Ishikawa (cell line): ENCODE results near the gene PKDREJ.

Experiments
- CEBPB ChIP-seq: IDR thresholded peaks from 2 replicates; pipeline ENCODE4 v1.6.1; 2012
- CREB1 ChIP-seq: IDR thresholded peaks from 2 replicates; pipeline ENCODE4 v1.6.1; 2012; ENCODE audit warnings: low read depth
- EGR1 ChIP-seq: IDR thresholded peaks from 2 replicates; pipeline ENCODE4 v1.6.1; 2012
- EP300 ChIP-seq: IDR thresholded peaks from 2 replicates; pipeline ENCODE4 v1.6.1; 2012; ENCODE audit warnings: borderline replicate concordance
- FOXM1 ChIP-seq: IDR thresholded peaks from 2 replicates; pipeline ENCODE4 v1.6.1; 2012; ENCODE audit warnings: low read depth, borderline replicate concordance
- MAX ChIP-seq: IDR thresholded peaks from 2 replicates; pipeline ENCODE4 v1.6.1; 2012
- NFIC ChIP-seq: IDR thresholded peaks from 2 replicates; pipeline ENCODE4 v1.6.1; 2012
- RAD21 ChIP-seq: IDR thresholded peaks from 2 replicates; pipeline ENCODE4 v1.6.1; 2012; ENCODE audit warnings: low read depth
- TAF1 ChIP-seq: IDR thresholded peaks from 2 replicates; pipeline ENCODE4 v1.6.1; 2012; ENCODE audit warnings: low read depth, mild to moderate bottlenecking
- TCF12 ChIP-seq: IDR thresholded peaks from 2 replicates; pipeline ENCODE4 v1.6.1; 2012; ENCODE audit warnings: low read depth
- TEAD4 ChIP-seq: IDR thresholded peaks from 2 replicates; pipeline ENCODE4 v1.6.1; 2012
- YY1 ChIP-seq: IDR thresholded peaks from 2 replicates; pipeline ENCODE4 v1.6.1; 2012; ENCODE audit warnings: low read depth
- ZBTB7A ChIP-seq: IDR thresholded peaks from 2 replicates; pipeline ENCODE4 v1.6.1; 2012; ENCODE audit warnings: low read depth
- TF ChIP-seq, protein P1 (sequence below): IDR thresholded peaks from 2 replicates; pipeline ENCODE4 v1.6.1; 2012; ENCODE audit warnings: low read depth, mild to moderate bottlenecking

- TF ChIP-seq, protein P1, sequence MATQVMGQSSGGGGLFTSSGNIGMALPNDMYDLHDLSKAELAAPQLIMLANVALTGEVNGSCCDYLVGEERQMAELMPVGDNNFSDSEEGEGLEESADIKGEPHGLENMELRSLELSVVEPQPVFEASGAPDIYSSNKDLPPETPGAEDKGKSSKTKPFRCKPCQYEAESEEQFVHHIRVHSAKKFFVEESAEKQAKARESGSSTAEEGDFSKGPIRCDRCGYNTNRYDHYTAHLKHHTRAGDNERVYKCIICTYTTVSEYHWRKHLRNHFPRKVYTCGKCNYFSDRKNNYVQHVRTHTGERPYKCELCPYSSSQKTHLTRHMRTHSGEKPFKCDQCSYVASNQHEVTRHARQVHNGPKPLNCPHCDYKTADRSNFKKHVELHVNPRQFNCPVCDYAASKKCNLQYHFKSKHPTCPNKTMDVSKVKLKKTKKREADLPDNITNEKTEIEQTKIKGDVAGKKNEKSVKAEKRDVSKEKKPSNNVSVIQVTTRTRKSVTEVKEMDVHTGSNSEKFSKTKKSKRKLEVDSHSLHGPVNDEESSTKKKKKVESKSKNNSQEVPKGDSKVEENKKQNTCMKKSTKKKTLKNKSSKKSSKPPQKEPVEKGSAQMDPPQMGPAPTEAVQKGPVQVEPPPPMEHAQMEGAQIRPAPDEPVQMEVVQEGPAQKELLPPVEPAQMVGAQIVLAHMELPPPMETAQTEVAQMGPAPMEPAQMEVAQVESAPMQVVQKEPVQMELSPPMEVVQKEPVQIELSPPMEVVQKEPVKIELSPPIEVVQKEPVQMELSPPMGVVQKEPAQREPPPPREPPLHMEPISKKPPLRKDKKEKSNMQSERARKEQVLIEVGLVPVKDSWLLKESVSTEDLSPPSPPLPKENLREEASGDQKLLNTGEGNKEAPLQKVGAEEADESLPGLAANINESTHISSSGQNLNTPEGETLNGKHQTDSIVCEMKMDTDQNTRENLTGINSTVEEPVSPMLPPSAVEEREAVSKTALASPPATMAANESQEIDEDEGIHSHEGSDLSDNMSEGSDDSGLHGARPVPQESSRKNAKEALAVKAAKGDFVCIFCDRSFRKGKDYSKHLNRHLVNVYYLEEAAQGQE = no peak
- TF ChIP-seq FOXM1 = no peak
- TF ChIP-seq YY1 = no peak
- TF ChIP-seq RAD21 = no peak
- no peak for TF ChIP-seq CEBPB
- no peak for TF ChIP-seq TEAD4
- TF ChIP-seq EP300 = no peak
- TF ChIP-seq MAX = no peak
- TF ChIP-seq NFIC = no peak
- no peak for TF ChIP-seq TAF1
- TF ChIP-seq CREB1 = no peak
- TF ChIP-seq EGR1 = no peak
- no peak for TF ChIP-seq ZBTB7A
- TF ChIP-seq TCF12 = no peak
Measured at GRCh38 chr22:46292173-46292572, 29.0 kb upstream of the PKDREJ start.
